Measurements from ENCODE around the gene SMIM38. TPM values are rescaled to one million over a fixed set of nuclear protein-coding genes. Genes with fewer than 3 reads are reported as not detected.

Gene SMIM38
- total and polyA plus RNA-seq, 2 donors = 0.09 to 0.24 TPM

- Histone ChIP-seq H3K36me3 (ENCODE audit: control insufficient read depth in 2 of 2, insufficient read depth in 2 of 2, low read length in 1 of 2) (no peaks in the 10 kb centered on the region), H3K9me3 (ENCODE audit: control insufficient read depth in 2 of 2, insufficient read depth in 1 of 2, low read length in 1 of 2) (no peaks in the 10 kb centered on the region), H3K4me3 (ENCODE audit: low read length in 2 of 2) (no peak overlapping the region), H3K27me3 (ENCODE audit: control insufficient read depth in 2 of 2, insufficient read depth in 1 of 2, low read length in 1 of 2) (no peaks in the 10 kb centered on the region), H3K4me1 (ENCODE audit: control insufficient read depth in 2 of 2, insufficient read depth in 2 of 2, low read length in 2 of 2) (no peaks in the 10 kb centered on the region), H3K27ac (ENCODE audit: low read depth in 1 of 2, low read length in 1 of 2) (no peak overlapping the region)
- DNase-seq (ENCODE audit: low read depth in 6 of 9, low spot score in 9 of 9) = no peak
- WGBS = 94% methylated on average over 10 of the region's 10 CpGs
Measured at GRCh38 chr11:69113226-69113625, 42.5 kb upstream of the SMIM38 start.

- no peaks in the 10 kb centered on the region for H3K4me1 ChIP-seq (ENCODE audit: control insufficient read depth in 2 of 2, insufficient read depth in 2 of 2, low read length in 2 of 2)
- no peaks in the 10 kb centered on the region for H3K9me3 ChIP-seq (ENCODE audit: control insufficient read depth in 2 of 2, insufficient read depth in 1 of 2, low read length in 1 of 2)
- H3K27me3 ChIP-seq (ENCODE audit: control insufficient read depth in 2 of 2, insufficient read depth in 1 of 2, low read length in 1 of 2) = no peaks in the 10 kb centered on the region
- no peak overlapping the region for H3K27ac ChIP-seq (ENCODE audit: low read depth in 1 of 2, low read length in 1 of 2)
- H3K36me3 ChIP-seq (ENCODE audit: control insufficient read depth in 2 of 2, insufficient read depth in 2 of 2, low read length in 1 of 2) = no peaks in the 10 kb centered on the region
- DNase-seq (ENCODE audit: low read depth in 6 of 9, low spot score in 9 of 9) = no peak
- WGBS = 95% methylated on average over 22 of the region's 22 CpGs
- H3K4me3 ChIP-seq (ENCODE audit: low read length in 2 of 2) = no peak overlapping the region
Measured at GRCh38 chr11:69113646-69114340, 41.9 kb upstream of the SMIM38 start.

- WGBS = 96% methylated on average over 6 of the region's 6 CpGs
- Histone ChIP-seq H3K4me3 (ENCODE audit: low read length in 2 of 2) (no peak overlapping the region), H3K27me3 (ENCODE audit: control insufficient read depth in 2 of 2, insufficient read depth in 1 of 2, low read length in 1 of 2) (no peaks in the 10 kb centered on the region), H3K27ac (ENCODE audit: low read depth in 1 of 2, low read length in 1 of 2) (no peak overlapping the region), H3K9me3 (ENCODE audit: control insufficient read depth in 2 of 2, insufficient read depth in 1 of 2, low read length in 1 of 2) (no peaks in the 10 kb centered on the region), H3K36me3 (ENCODE audit: control insufficient read depth in 2 of 2, insufficient read depth in 2 of 2, low read length in 1 of 2) (no peaks in the 10 kb centered on the region), H3K4me1 (ENCODE audit: control insufficient read depth in 2 of 2, insufficient read depth in 2 of 2, low read length in 2 of 2) (no peaks in the 10 kb centered on the region)
- DNase-seq (ENCODE audit: low read depth in 6 of 9, low spot score in 9 of 9) = no peak
Measured at GRCh38 chr11:69114362-69114761, 41.4 kb upstream of the SMIM38 start.

GRCh38 chr11:69114811-69115523 is 40.8 kb upstream of the SMIM38 start:
- Histone ChIP-seq H3K4me3 (ENCODE audit: low read length in 2 of 2) (no peak overlapping the region), H3K36me3 (ENCODE audit: control insufficient read depth in 2 of 2, insufficient read depth in 2 of 2, low read length in 1 of 2) (no peaks in the 10 kb centered on the region), H3K27me3 (ENCODE audit: control insufficient read depth in 2 of 2, insufficient read depth in 1 of 2, low read length in 1 of 2) (no peaks in the 10 kb centered on the region), H3K27ac (ENCODE audit: low read depth in 1 of 2, low read length in 1 of 2) (no peak overlapping the region), H3K9me3 (ENCODE audit: control insufficient read depth in 2 of 2, insufficient read depth in 1 of 2, low read length in 1 of 2) (no peaks in the 10 kb centered on the region), H3K4me1 (ENCODE audit: control insufficient read depth in 2 of 2, insufficient read depth in 2 of 2, low read length in 2 of 2) (no peaks in the 10 kb centered on the region)
- 92% methylated on average over 21 of the region's 21 CpGs for WGBS
- DNase-seq (ENCODE audit: low read depth in 6 of 9, low spot score in 9 of 9) = no peak

- WGBS = 96% methylated on average over 41 of the region's 41 CpGs
- Histone ChIP-seq H3K27ac (ENCODE audit: low read depth in 1 of 2, low read length in 1 of 2) (no peak overlapping the region), H3K9me3 (ENCODE audit: control insufficient read depth in 2 of 2, insufficient read depth in 1 of 2, low read length in 1 of 2) (no peaks in the 10 kb centered on the region), H3K27me3 (ENCODE audit: control insufficient read depth in 2 of 2, insufficient read depth in 1 of 2, low read length in 1 of 2) (no peaks in the 10 kb centered on the region), H3K4me3 (ENCODE audit: low read length in 2 of 2) (no peak overlapping the region), H3K36me3 (ENCODE audit: control insufficient read depth in 2 of 2, insufficient read depth in 2 of 2, low read length in 1 of 2) (no peaks in the 10 kb centered on the region), H3K4me1 (ENCODE audit: control insufficient read depth in 2 of 2, insufficient read depth in 2 of 2, low read length in 2 of 2) (no peaks in the 10 kb centered on the region)
- no peak for DNase-seq (ENCODE audit: low read depth in 6 of 9, low spot score in 9 of 9)
Measured at GRCh38 chr11:69115586-69116560, 39.9 kb upstream of the SMIM38 start.

GRCh38 chr11:69116671-69117070 is 39.1 kb upstream of the SMIM38 start:
- H3K4me3 ChIP-seq (ENCODE audit: low read length in 2 of 2) = no peak overlapping the region
- H3K4me1 ChIP-seq (ENCODE audit: control insufficient read depth in 2 of 2, insufficient read depth in 2 of 2, low read length in 2 of 2) = no peaks in the 10 kb centered on the region
- H3K27me3 ChIP-seq (ENCODE audit: control insufficient read depth in 2 of 2, insufficient read depth in 1 of 2, low read length in 1 of 2) = no peaks in the 10 kb centered on the region
- WGBS = 96% methylated on average over 10 of the region's 10 CpGs
- H3K9me3 ChIP-seq (ENCODE audit: control insufficient read depth in 2 of 2, insufficient read depth in 1 of 2, low read length in 1 of 2) = no peaks in the 10 kb centered on the region
- H3K36me3 ChIP-seq (ENCODE audit: control insufficient read depth in 2 of 2, insufficient read depth in 2 of 2, low read length in 1 of 2) = no peaks in the 10 kb centered on the region
- DNase-seq (ENCODE audit: low read depth in 6 of 9, low spot score in 9 of 9) = no peak
- no peak overlapping the region for H3K27ac ChIP-seq (ENCODE audit: low read depth in 1 of 2, low read length in 1 of 2)

GRCh38 chr11:69119190-69119589 is 36.5 kb upstream of the SMIM38 start:
- Histone ChIP-seq H3K9me3 (ENCODE audit: control insufficient read depth in 2 of 2, insufficient read depth in 1 of 2, low read length in 1 of 2) (no peaks in the 10 kb centered on the region), H3K4me3 (ENCODE audit: low read length in 2 of 2) (no peak overlapping the region), H3K27ac (ENCODE audit: low read depth in 1 of 2, low read length in 1 of 2) (no peak overlapping the region), H3K4me1 (ENCODE audit: control insufficient read depth in 2 of 2, insufficient read depth in 2 of 2, low read length in 2 of 2) (peaks cover 0 to 20% of the 10 kb centered on the region in 2 donors), H3K36me3 (ENCODE audit: control insufficient read depth in 2 of 2, insufficient read depth in 2 of 2, low read length in 1 of 2) (no peaks in the 10 kb centered on the region), H3K27me3 (ENCODE audit: control insufficient read depth in 2 of 2, insufficient read depth in 1 of 2, low read length in 1 of 2) (no peaks in the 10 kb centered on the region)
- DNase-seq (ENCODE audit: low read depth in 6 of 9, low spot score in 9 of 9) = no peak
- 96% methylated on average over 2 of the region's 2 CpGs for WGBS

- no peaks in the 10 kb centered on the region for H3K27me3 ChIP-seq (ENCODE audit: control insufficient read depth in 2 of 2, insufficient read depth in 1 of 2, low read length in 1 of 2)
- peaks cover 0 to 20% of the 10 kb centered on the region in 2 donors for H3K4me1 ChIP-seq (ENCODE audit: control insufficient read depth in 2 of 2, insufficient read depth in 2 of 2, low read length in 2 of 2)
- no peaks in the 10 kb centered on the region for H3K9me3 ChIP-seq (ENCODE audit: control insufficient read depth in 2 of 2, insufficient read depth in 1 of 2, low read length in 1 of 2)
- WGBS = 98% methylated on average over 21 of the region's 21 CpGs
- no peak overlapping the region for H3K27ac ChIP-seq (ENCODE audit: low read depth in 1 of 2, low read length in 1 of 2)
- no peak for DNase-seq (ENCODE audit: low read depth in 6 of 9, low spot score in 9 of 9)
- no peak overlapping the region for H3K4me3 ChIP-seq (ENCODE audit: low read length in 2 of 2)
- no peaks in the 10 kb centered on the region for H3K36me3 ChIP-seq (ENCODE audit: control insufficient read depth in 2 of 2, insufficient read depth in 2 of 2, low read length in 1 of 2)
Measured at GRCh38 chr11:69120096-69120875, 35.4 kb upstream of the SMIM38 start.

All from thymus (tissue), 11 donors.